HG03469 (cell line): ENCODE measurements around the gene MYPN.
A peak's percentile ranks its signal among the peaks of the same experiment; 100 is the strongest.
"Not testable (repeated sequence)": the region's sequence is repeated elsewhere in the genome, so short reads cannot be mapped to it uniquely, and the experiment has no call there.

Experiments
- ATAC-seq: cut with Tn5 transposase; IDR thresholded peaks from one replicate; pipeline ENCODE4 v1.9.1; 2021; ENCODE audit warnings: mild to moderate bottlenecking, moderate library complexity, moderate number of reproducible peaks; ENCODE audit not compliant: unreplicated experiment

Gene MYPN

DNA sequence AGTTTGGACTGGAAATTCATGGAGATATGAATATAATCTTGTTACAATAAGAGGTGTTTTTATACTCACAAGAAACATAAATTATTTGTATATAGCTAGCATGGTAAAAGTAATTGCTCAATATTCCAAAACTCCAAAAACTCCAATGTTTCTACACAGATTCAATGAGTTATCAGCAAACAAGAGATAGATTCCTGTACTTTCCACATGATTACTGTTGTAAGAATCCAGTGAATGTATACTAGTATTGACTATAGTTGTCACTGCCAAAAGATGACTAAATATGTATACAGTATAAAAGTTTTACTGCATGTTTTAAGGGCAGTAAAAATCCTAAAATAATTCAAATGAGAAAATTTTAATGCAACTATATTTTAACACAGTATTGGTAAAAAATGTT, 111.9 kb downstream of the MYPN start:
- no peak for ATAC-seq

DNA sequence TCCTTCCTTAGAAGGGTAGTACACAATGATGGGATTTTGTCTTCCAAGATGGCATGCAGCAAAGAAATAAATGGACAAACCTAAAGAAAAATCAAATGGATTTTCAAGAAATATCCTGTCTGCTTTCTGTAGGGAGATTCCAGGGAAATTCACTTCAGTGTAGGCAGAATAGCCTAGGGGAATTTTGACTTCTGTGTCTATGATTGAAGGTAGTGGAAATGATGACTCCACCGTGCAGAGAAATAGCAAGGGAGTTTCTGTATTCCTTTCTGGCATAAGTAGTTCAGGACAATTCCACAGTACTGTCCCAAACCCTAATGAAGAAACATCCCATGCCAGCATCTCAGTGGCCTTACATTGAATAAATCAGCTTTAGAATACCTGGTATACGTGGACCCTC, 113.1 kb downstream of the MYPN start:
- no peak for ATAC-seq

DNA sequence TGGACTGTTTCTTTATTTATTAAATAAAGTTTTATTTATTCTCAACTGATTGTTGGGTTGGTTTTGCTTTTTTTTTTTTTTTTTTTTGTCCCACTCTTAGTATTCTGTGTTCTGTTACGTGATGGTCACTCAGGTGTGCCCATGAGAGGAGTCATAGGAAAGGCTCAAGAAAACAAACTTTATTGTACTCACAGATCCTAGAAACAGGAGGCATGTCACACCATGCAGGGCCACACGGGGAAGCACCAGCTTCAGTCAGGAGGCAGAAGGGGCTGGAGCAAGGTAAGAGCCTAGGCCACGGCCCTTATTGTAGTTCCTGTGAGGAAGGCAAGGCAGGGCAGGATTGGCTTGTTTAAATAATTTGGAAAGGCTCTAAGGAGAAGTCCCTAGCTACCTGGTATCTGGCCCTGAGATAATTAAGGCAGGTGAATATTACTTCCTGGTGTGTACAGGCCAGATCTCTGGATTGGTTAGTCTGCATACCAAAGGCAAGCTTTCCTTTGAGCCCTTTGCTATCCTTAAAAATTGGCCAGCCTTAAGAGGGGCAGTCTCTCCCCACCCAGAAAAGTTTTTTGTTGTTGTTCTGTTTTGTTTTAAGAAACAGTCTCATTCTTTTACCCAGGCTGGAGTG, 114.4 kb downstream of the MYPN start:
- no peak for ATAC-seq

DNA sequence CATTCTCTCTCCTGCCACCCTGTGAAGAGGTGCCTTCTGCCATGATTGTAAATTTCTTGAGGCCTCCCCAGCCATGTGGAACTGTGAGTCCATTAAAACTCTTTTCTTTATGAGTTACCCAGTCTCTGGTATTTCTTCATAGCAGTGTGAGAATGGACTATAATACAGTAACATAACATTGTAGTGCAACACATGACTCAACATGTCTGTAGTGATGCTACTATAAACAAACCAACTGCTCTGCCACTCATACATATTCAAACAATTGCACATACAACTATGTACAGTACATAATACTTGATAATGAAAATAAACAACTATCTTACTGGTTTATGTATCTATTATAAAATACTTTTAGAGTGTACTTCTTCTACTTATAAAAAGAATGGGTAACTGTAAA, 115.5 kb downstream of the MYPN start:
- ATAC-seq: no peak

DNA sequence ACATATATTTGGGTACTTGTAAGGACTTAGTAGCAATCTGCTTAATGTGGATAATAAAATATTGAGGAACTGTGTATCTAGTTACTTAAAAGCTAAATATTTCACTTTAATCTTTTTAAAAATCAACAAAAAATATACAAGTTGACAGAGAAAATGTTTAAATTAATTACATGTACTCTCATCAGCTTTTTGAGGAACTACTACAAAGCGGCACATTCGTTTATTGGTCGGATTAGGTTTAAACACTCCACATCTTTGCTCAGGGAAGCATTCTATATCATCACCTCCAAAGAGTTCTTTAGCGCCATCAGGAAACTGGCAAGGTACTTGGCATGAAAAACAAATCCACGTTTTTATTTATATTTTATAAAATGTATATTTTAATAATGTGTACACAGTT, 121.0 kb downstream of the MYPN start:
- ATAC-seq: no peak

DNA sequence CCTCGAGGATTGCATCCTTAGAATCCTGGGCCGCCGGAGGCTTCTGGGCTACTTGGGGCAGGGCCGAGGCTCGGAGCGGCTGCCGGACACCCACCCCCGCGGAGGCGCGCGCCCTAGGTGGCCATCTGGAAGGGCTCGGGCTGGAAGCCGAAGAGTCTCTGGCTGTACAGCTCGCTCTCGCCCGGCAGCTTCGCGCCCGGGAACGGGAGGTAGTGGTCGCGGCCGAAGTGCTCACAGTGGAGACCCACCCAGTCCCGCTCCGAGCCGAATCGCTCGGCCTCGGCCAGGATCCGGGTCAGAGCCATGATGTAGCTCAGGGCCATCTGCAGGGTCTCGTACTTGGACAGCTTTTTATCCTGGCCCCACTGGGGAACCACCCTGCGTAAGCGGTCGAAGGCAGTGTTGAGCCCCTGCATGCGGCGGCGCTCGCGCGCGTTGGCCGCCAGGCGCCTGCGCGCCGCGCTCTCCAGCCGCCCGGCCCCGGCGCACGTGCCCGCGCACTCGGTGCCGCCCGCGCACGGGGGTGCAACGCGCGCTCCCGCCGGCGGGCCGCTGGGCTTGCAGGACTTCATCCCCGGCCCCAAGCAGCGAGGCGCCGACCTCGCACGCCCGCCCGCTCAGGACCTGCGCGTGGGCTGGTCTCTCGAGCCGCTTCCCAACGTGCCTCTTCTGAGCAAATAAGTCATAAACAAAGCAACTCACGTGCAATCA, 122.0 kb downstream of the MYPN start:
- peak; percentile 91 for ATAC-seq

DNA sequence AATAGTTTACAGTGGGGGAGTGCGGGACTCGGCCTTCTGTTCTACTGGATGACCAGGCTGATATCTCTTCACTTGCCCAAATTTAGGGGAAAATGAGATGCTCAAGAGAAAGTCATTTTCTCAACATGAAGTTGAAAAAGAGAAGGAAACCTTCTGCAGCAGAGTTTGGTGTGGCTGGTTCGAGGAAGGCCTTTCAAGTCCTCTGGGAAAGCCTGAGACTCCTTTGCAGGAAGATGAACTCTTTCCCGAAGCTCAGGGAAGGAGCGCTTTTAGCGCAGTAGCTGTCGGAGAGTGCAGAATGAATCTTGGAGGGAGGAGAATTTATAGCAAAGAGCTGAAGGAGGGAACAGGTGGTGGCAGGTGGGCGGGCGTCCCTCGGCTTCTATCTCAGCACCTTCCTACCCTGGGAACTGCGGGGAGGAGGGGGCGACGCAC, 122.5 kb downstream of the MYPN start, which contains the start of gene ATOH7:
Gene ATOH7, minus strand, starts transcription at position 297 of the 435 bp plus-strand sequence. CDS start 436 bp downstream, outside the sequence.
- ATAC-seq: no peak

DNA sequence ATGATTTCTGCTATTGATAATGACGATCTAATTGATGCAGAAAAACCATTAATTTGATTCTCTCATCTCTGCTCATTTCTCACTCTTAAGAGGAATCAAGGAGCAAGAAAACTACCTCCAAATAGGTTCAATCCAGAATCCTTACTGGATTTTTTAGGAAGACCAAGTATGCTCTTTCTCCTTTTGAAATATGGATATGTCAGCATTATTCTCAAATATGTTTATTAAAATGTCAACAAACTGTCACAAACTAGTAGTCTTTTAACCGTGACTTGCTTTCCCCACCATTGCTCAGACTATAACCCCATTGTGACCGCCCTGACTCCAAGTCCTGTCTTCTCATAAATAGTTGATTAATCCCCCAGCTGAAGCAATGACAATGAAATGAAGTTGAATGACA, 123.8 kb downstream of the MYPN start:
- ATAC-seq: no peak

DNA sequence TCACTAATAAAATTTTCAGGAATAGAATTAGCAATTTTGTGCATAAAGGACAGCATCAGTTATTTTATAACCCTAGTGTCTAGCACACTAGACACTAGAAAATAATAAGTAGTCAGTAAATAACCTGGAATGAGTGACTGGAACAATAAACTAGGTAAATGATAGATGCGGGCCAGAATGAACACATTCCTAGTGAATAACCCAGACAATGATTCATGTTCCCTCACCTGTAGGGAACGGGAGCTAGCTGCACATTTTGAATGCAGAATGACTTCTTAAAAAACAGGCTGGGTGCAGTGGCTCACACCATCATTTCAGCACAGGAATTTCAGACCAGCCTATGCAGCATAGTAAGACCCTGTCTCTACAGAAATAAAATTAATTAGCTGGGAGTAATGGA, 125.8 kb downstream of the MYPN start:
- no peak for ATAC-seq

DNA sequence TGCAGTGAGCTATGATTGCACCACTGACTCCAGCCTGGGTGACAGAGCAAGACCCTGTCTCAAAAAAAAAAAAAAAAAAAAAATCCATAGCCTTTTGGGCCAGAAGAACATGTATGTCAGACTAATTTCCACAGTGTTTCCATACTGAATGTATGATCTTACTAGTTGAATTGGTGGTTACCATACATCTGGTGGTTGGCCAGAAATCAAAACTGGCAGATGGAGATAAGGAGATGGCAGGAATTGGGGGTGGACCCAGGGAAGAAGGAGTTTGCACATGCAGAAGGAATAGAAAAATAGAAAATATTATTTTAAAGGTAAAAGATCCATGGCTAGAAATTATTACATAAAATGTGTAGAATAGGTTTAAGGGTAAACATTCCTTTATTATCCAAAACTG, 126.3 kb downstream of the MYPN start:
- no peak for ATAC-seq

DNA sequence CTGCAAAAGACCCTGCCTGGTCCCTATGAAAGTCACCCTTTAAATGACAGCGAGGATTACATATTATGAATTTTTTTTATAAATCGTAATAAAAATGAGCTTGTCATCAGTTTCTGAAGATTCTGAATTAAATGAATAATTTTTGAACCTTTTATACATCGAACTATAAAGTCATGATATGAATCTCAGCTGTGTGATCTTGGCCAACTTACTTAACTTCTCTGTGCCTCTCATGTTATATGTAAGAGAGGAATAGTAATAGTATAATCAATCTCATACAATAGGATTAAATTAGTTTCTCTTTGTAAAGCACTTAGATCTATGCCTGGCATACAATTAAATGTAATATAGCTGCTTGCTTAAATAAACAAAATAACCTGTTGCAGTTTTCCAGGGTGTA, 127.9 kb downstream of the MYPN start:
- no peak for ATAC-seq

DNA sequence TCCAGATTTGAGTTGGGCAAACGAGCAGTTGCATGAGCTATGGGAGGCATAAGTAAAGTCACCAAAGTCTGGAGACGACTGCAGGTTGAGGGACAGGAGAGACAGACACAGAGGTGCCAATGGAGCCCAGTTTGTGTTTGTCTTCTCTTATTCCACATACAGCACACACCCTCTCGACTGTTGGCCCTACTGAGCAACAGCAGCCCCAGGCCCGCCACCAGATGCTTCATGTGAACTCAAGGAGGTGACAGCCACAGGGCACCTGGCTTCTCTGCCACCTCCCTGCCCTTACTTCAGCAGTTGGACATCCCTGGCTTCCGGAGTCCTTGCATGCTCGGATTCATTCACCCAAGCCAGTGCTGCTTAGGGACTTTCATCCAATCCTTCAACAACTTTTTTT, 129.1 kb downstream of the MYPN start:
- no peak for ATAC-seq

DNA sequence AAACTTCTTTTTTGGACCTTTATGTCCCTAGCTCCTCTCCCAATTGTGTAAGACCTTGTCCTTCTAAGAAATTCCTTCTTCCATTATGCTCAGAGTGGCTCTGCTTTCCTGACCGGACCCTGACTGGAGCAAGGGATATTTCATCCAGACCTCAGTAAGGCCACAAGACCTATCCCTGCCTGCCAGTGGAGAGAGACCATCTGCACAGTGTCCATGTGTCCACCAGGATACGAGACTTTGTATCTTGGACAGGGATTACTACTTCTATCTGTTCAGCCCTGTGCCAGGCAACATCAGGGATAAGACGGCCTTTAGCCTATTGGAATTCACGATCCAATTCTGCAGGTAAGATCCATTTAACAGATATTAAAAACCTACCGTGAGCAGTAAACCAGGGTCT, 129.8 kb downstream of the MYPN start:
- ATAC-seq: no peak

DNA sequence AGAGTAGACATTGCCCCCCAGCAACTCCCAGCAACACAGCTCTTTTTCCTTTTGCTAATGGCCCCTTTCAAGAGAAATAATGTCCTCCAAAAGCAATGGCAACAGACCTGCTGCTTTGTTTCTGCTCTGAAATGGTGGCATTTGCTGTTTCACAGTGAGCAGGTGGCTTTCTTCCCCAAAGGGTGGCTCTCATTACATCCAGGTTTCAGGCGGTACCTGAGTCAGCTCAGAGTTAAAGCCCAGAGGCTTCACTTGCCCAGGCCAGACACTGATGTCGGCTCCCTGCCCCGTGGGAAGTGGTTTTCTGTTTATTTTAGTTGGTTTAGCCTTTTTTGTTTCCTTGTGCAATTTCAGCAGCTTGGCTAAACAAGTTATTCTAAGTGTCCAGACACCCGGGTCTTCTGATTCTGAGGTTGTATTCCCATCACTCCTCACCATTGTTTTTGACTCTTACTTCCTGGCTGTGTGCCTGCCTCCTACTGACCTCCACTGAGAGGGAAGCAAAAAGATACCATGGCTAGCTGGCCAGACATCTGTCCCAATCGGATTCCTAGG, 130.4 kb downstream of the MYPN start:
- no peak for ATAC-seq

DNA sequence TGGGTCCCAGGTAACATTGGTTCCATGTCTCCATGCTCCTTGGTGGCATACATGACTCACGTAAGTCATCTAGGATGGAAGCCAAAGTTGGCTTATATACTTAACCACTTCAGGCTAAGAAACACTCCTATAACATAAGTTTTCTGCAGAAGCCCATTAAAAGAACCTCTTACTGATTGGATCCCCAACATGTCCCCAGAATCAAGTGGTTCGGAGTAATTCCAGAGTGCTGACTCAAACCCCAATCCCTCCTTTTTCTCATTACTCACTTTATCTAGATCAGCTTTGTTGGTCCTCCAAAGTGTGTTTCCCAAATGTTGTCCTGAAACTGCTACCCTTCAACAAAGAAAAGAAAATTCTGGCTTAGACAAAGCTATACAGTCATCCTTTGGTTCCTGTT, 132.8 kb downstream of the MYPN start:
- ATAC-seq: no peak

DNA sequence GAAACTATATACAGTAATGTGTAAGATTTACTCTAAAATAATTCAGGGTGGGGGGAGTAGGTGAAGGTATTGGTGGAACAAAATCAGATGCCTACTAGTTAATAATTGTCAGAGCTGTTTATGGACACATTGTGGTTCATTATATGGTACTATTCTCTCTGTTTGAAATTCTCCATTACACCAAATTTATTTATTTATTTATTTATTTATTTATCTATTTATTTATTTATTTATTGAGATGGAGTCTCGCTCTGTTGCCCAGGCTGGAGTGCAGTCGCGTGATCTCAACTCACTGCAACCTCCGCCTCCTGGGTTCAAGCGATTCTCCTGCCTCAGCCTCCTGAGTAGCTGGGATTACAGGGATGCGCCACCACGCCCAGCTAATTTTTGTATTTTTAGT, 137.1 kb downstream of the MYPN start:
- ATAC-seq: not testable (repeated sequence)

DNA sequence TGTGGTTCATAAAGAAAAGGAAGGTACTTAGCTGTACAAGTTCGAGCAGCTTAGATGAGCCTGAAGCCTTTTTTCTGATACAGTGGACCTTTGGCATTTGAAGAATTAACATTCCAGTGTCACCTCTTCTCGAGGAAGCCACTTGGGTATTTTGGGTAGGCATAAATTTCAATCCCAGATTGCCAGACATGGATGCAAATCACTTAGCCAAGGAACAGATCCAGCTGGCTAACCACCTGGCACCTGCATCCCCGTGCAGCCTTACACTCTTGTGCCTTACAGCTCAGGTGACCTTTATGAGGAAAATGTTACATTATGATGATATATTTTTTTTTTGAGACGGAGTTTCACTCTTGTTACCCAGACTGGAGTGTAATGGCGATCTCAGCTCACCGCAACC, 138.6 kb downstream of the MYPN start:
- no peak for ATAC-seq

DNA sequence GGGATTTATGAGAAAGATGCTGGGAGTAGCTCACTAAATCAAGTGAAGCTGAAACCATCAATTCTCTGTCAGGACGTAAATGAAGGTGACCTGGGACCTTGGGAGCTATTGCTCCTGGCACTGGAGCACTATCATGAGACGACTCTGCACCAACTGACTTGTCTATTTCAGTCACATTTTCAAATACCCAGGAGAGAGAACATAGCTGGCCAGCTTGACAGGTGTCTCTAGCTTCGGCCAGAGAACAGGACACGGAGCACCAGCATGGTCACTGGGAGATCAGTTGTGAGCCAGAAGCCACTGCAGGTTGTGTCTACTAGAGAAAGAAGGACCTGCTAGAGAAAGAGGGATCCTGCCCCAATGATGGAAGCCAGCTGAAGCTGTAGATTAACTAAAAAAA, 140.0 kb downstream of the MYPN start:
- no peak for ATAC-seq

DNA sequence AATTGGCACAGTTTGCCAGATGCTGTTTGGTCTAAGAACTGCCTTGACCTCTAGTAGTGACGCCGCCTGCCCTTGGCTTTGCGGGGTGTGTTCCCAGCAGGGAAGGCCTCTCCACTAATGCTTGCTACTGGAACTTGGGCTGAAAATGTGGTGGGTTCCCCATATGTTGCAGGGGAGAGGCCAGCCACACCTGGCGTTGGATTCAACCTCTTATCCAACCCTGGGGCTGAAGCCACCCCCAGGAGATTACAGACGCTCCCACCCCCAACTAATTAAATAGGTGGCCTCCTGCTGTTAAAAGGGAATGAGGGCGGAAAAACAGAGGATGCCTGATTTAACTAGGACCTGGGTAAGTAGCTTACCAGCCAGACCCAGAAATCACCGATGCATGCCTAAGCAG, 141.9 kb downstream of the MYPN start:
- ATAC-seq: no peak

DNA sequence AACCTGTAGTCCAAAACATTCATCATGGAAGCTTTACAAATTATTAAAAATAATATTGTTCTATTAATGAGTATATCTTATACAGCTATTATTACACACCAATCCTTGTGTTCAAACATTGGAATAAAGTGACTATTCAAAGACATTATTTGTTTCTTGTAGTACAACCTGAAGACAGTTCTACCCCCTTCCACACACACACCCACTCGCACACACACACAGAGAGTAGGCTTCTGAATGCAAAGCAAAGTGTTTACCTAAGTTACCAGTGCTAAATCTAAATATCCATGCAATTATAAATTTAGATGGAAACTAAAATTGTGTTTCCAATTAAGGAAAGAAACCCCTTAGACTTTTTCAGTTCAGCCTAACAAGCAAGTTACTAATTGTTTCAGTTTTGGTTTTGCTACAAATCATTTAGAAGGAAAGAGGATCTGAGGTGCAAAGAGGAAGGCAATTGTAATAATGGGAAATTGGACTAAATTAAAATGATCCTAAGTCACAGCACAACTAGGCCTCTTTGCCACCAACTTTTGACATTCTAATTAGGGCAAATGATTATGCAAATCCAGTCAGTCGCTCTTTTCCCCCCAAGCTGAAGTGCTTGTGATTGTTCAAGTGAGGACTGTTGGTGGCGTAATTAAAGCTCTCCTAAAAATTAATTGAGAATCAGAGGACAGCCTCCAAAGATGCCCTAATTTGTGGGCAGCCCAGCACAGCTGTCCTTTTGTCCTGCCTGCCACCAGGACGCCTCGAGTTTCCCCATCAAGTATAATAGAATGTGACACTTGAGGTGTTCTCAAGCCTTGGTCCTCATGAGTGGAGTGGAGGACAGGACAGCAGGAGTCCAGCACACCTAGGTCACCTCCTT, 142.6 kb downstream of the MYPN start:
- ATAC-seq: no peak

DNA sequence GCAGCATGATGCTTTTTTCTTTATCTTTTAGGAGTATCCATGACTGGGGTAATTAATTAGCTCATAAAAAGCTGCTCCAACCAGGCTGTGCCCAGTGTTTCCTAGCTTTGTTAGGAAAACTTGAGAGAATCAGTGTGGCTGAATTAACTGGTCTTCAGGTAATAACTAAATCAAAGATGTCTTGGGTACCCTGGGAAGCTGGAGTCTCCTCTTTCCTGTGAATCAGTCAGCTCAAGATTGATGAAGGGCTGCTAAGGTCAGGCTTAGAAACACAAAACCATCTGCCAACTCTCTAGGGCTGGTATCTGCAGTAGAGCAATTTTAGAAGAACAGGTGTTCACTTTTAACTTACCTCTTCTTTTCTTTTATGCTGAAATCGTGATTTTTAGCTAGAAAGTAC, 144.1 kb downstream of the MYPN start:
- no peak for ATAC-seq
